Stimulated activated CD4-positive, alpha-beta T cell treated with anti-CD3 and anti-CD28 coated beads, Interleukin-15, amount 100 ng/mL, for 24 hours (primary cell): ENCODE data around the gene OGDH.
"Not testable (repeated sequence)": the region's sequence is repeated elsewhere in the genome, so short reads cannot be mapped to it uniquely, and the experiment has no call there.

Experiments used
- DNase-seq: peaks from one replicate; pipeline ENCODE4 v3.0.0-alpha.2; 2020

The OGDH gene

GRCh38 chr7:44711528-44711927 is 105.1 kb downstream of the OGDH start:
- DNase-seq = no peak

- no peak for DNase-seq
Measured at GRCh38 chr7:44712012-44712411, 105.6 kb downstream of the OGDH start.

DNA sequence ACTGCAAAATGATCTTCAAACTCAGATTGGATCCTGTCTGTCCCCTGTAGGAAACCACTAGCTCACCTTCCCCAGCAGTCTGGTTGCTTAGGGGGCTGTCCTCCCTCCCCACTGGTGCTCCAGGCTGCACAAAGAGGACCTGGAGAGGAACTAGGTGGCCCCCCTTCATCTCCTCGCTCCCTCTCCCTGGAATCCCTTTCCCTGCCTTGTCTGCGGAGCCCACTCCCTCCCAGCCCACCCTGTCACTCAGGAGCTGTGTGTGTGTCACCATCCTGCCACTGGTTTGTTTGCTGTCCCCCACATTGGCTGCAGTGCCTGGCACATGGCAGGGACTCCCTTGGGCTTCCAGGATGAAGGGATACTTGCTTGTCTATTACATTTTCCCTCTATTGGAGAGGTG is 106.7 kb downstream of the OGDH start:
- no peak for DNase-seq

DNA sequence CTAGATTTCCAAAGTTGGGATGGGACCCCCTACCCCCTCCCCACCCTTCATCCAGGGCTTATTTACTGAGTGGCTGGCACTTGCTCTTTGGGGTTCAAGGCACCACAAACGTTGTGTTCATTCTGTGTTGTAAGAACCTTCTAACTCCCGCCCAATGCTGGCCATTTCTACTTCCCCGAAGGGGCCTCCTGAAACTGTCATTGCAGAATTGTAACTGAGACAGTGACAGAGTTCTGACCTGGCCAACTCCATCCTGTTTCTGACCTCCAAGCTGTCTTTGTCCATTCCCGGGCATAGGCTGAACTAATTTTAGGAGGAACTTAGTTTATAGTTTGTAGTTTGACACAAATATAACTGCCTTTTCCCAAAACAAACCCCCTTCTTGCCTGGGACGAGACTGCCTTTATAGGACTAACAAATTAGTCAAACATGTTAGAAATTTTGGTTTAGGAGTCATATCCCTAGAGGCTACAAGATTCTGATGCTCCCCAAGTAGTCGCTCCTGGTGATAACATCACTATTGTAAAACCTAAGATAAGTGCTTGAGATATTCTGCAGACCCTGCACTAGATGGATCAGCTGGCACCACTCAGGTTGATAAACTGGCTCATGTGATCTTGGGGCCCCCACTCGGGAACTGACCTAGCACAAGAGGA is 107.4 kb downstream of the OGDH start:
- DNase-seq = no peak

DNA sequence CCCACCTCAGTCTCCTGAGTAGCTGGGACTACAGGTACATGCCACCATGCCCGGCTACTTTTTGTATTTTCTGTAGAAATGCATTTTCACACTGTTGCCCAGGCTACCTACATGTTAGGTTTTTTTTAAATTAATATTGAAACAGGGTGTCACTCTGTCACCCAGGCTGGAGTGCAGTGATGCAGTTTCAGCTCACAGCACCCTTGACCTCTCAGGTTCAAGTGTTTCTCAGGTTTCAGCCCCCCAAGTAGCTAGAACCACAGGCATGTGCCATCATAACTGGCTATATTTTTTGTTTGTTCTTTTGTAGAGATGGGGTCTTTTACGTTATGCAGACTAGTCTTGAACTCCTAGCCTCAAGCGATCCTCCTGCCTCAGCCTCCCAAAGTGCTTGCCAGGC is 109.8 kb downstream of the OGDH start:
- no peak for DNase-seq

GRCh38 chr7:44720301-44720700 is 113.9 kb downstream of the OGDH start:
- DNase-seq = no peak

GRCh38 chr7:44724276-44724675 is 117.8 kb downstream of the OGDH start:
- DNase-seq = no peak

- not testable (repeated sequence) for DNase-seq
Measured at GRCh38 chr7:44726250-44726649, 119.8 kb downstream of the OGDH start.

- DNase-seq = no peak
Measured at GRCh38 chr7:44727158-44727936, 120.9 kb downstream of the OGDH start.

DNA sequence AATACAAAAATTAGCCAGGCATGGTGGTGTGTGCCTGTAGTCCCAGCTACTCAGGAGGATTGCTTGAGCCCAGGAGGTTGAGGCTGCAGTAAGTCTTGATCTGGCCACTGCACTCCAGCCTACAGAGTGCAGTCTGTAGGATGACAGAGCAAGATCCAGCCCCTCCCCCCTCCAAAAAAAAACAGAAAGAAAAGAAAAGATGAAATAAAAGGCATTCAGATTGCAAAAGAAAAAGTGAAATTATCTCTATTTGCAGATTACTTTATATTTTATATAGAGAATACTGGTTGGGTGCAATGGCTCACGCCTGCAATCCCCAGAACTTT is 121.5 kb downstream of the OGDH start:
- no peak for DNase-seq

GRCh38 chr7:44729949-44730590 is 123.6 kb downstream of the OGDH start:
- no peak for DNase-seq

DNA sequence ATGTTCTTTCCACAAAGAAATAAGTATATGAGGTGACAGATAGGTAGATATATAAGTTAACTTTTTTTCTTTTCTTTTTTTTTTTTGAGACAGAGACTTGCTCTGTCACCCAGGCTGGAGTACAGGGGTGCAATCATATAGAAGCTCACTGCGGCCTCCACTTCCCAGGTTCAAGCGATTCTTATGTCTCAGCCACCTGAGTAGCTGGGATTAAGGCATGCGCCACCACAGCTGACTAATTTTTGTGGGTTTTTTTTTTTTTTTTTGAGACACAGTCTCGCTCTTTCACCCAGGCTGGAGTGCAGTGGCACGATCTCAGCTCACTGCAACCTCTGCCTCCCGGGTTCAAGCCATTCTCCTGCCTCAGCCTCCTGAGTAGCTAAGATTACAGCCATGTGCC is 126.5 kb downstream of the OGDH start:
- not testable (repeated sequence) for DNase-seq

DNA sequence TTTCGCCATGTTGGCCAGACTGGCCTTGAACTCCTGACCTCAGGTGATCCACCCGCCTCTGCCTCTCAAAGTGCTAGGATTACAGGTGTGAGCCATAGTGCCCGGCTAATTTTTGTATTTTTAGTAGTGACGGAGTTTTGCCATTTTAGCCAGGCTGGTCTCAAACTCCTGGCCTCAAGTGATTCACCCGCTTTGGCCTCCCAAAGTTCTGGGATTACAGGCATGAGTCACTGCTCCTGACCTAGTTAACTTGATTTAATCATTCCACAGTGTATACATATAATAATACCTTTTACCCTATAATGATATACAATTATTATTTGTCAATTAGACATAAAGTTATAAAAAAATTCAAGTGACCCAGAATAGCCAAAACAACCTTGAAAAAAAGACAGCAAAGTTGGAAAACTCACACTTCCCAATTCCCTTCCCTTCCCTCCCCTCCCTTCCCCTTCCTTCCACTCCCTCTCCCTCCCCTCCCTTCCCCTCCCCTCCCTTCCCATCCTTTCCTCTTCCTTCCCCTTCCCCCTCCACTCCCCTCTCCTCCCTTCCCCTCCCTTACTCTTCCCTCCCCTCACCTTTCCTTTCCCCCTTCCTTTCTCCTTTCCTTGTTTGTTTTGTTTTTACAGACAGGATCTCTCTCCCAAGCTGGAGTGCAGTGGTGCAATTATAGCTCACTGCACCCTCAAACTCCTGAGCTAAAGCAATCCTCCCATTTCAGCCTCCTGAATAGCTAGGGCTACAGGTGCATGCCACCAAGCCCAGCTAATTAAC is 127.5 kb downstream of the OGDH start:
- no peak for DNase-seq

DNA sequence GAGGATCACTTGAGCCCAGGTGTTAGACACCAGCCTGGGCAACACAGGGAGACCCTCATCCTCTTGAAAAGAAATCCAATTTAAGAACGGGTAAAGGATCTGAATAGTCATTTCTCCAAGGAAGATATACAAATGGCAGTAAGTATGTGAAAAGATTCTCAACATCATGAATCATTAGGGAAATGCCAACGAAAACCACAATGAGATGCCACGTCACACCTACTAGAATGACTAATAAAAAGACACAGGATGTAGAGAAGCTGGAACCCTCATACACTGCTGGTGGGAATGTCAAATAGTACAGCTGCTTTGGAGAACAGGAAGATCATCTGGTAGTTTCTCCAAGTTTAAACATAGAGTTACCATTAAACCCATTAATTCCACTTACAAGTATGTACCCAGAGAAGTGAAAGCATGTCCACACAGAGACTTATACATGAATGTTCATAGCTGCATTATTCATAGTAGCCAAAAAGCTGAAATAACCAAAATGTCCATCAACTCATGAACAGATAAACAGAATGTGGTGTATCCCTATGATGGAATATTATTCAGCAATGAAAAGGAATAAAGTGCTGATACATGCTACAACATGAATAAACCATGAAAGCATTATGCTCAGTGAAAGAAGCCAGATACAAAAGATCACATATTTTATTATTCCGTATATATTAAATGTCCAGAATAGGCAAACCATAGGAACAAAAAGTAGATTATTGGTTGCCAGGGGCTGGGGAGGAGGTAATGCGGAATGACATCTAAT is 129.2 kb downstream of the OGDH start:
- DNase-seq = peak; percentile 65

DNA sequence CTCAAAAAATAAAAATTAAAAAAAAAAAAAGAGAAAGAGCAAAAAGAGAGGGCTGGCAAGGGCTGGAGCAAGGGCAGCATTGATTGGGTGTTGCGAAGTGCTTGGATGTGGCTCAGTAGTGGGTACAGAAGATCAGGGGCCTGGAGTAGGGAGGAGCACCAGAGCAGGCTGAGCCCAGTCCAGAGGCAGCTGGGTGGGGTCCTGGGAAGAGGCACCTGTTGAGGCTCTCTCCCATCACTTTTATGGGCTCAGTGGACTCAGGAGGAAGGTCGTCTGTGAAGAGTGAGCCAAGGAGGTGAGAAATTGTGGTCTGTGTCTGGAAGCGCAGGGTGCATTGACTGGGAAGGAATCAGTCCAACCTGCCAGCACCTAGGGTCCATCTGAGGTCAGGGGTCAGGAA is 130.5 kb downstream of the OGDH start:
- no peak for DNase-seq

DNA sequence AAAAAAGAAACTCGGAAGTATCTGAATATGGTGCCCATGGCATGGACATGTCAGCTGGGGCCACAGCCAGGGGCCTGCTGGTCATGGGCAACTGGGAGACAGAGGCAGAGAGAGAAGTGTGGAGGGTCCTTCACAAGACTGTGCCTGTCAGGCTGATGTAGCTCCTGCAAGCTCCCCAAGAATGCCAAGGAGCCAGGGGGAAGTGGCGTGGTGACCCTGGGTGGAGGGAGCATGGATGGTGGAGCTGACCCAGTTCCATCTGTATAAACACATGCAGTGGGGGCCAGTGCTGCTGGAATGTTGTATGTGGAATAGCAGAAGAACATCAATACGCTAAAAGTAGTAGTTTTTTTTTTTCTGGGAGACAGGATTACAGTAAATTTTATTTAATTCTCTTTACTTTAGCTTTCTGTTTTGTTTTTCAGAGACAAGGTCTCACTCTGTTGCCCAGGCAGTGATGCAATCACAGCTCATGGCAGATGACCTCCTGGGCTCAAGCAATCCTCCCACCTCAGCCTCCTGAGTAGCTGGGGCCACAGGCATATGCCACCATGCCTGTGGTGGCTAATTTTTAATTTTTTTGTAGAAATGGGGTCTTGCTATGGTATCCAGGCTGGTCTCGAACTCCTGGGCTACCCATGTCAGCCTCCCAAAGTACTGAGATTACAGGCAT is 131.8 kb downstream of the OGDH start:
- DNase-seq = no peak

DNA sequence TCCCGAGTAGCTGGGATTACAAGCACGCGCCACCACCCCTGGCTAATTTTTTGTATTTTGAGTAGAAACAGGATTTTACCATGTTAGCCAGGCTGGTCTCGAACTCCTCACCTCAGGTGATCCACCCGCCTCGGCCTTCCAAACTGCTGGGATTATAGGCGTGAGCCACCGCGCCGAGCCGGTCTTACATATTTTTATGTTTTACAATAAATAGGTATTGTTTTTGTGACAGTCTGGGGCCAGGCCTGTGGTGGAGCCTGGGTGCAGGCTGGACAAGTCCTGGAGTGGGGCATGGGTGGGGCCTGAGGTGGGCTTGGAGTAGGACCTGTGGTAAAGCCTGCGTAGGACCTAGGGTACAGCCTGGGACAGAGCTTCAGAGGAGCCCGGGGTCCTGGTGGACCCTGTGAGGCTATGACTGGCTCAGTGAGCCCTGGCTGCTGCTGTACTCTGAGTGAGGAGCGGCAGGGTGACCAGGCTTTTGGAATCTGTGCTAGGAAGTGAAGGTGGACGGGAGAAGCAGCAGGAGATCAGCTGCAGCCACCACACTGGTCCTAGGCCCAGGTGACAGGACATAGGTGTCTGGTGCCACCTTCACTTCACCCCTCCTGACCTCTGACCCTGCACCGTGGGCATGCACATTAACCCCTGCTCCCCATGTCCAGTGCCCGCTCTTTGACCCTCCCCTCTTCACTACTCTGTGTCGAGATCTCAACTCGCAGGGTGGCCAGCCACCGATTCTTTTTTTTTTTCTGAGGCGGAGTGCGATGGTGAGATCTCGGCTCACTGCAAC is 132.6 kb downstream of the OGDH start:
- DNase-seq = no peak

DNA sequence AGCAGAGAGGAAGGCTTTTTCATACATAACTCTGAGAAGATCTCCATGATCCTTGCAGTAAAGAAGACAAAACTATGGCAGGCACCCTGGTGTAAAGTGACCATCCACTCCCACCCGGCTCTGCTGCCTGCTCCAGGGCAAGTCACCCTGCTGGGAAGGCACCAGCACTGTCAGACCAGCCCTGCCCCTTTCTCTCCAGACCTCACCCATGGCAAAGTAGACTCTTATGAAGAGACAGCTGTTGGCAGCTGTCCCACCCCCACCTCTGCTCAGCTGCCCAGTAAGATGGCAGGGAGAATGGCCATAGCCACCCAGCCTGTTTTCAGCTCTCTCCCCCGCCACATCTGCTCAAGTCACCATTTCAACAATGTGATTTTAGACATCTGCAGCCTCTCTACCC is 133.6 kb downstream of the OGDH start:
- no peak for DNase-seq

GRCh38 chr7:44743750-44744149 is 137.3 kb downstream of the OGDH start:
- DNase-seq = no peak

- DNase-seq = peak; percentile 92
Measured at GRCh38 chr7:44748045-44748947, 141.9 kb downstream of the OGDH start, which contains the start of gene ZMIZ2. ZMIZ2 (plus strand) TSS chr7:44748847; CDS start chr7:44756250, 7,403 bp downstream.
